ENCODE measurements around the gene MX1. TPM values are rescaled to one million over a fixed set of nuclear protein-coding genes. Genes with fewer than 3 reads are reported as not detected.

MX1 gene
- total RNA-seq, 1 experiment from 2014 or later = 2.0 TPM

GRCh38 chr21:41472753-41473548 is 46.9 kb downstream of the MX1 start:
- Histone ChIP-seq H3K4me1 (ENCODE audit: control insufficient read depth in 1 of 2, insufficient read depth in 2 of 2, low read length in 2 of 2) (no peaks in the 10 kb centered on the region), H4K20me1 (ENCODE audit: insufficient read depth) (no peaks in the 10 kb centered on the region), H3K4me3 (replicated peaks in 1 of 2; ENCODE audit: low read depth in 1 of 2, low read length in 2 of 2) (no peak overlapping the region), H3K9me3 (ENCODE audit: control insufficient read depth in 1 of 2, insufficient read depth in 1 of 2, low read depth in 1 of 2, low read length in 2 of 2) (no peaks in the 10 kb centered on the region), H3K79me2 (ENCODE audit: insufficient read depth, low read length) (no peaks in the 10 kb centered on the region), H3K27me3 (ENCODE audit: insufficient read depth, low read length) (peaks cover 4% of the 10 kb centered on the region; the same call in 1 of the 2 replicates), H2AFZ (ENCODE audit: low read depth, low read length, poor library complexity, severe bottlenecking) (no peak overlapping the region), H3K4me2 (ENCODE audit: low read length) (no peak overlapping the region), H3K27ac (ENCODE audit: low read depth, low read length) (no peak overlapping the region), H3K36me3 (ENCODE audit: control insufficient read depth in 1 of 2, insufficient read depth in 2 of 2, low read length in 2 of 2) (no peaks in the 10 kb centered on the region), H3K9ac (ENCODE audit: low read length) (no peak overlapping the region), H3K9me2 (ENCODE audit: insufficient read depth) (no peaks in the 10 kb centered on the region)
- no TSS peak for BruUV-seq (replicated peaks)
- intact Hi-C loops (cut with micrococcal nuclease) = no loop called here
- ChIA-PET RAD21 (ENCODE audit: low non-redundant PET in 1 of 2, low total read pairs in 2 of 2, uncharacterized antibody in 2 of 2, unreplicated experiment in 2 of 2) (no interaction called here), CTCF (no interaction called here), POLR2A (no interaction called here)
- TF ChIP-seq ZBTB33 (IDR thresholded peaks at IDR 0.05; ENCODE audit: extremely low read depth, insufficient replicate concordance, low read length) (no peak), CEBPB (IDR thresholded peaks at IDR 0.05; ENCODE audit: low read depth) (no peak), FOSL1 (IDR thresholded peaks at IDR 0.05; ENCODE audit: low read depth) (no peak), MAX (IDR thresholded peaks at IDR 0.05) (no peak), CBX3 (IDR thresholded peaks at IDR 0.05; ENCODE audit: low read depth) (no peak), POLR2AphosphoS5 (IDR thresholded peaks at IDR 0.05; ENCODE audit: low read depth, low read length) (no peak), CTCF (IDR thresholded peaks at IDR 0.05 in 2 of 3, conservative IDR thresholded peaks at IDR 0.05 in 1 of 3; ENCODE audit: borderline replicate concordance in 1 of 3, insufficient read depth in 1 of 3, low read depth in 2 of 3, low read length in 2 of 3) (no peak), SIN3A (IDR thresholded peaks at IDR 0.05; ENCODE audit: low read depth) (no peak), YY1 (IDR thresholded peaks at IDR 0.05; ENCODE audit: extremely low read depth, insufficient replicate concordance, low read depth, low read length) (no peak), EGR1 (IDR thresholded peaks at IDR 0.05; ENCODE audit: low read depth) (no peak), ZFX (IDR thresholded peaks at IDR 0.05) (no peak), ELF1 (IDR thresholded peaks at IDR 0.05; ENCODE audit: borderline replicate concordance, low read depth) (no peak), ZNF274 (IDR thresholded peaks at IDR 0.05; ENCODE audit: low read depth, low read length) (no peak), RAD21 (IDR thresholded peaks at IDR 0.05; ENCODE audit: low read depth) (no peak), JUND (IDR thresholded peaks at IDR 0.05) (no peak), SRF (IDR thresholded peaks at IDR 0.05; ENCODE audit: low read depth) (no peak)
- ATAC-seq (no peak), DNase-seq (ENCODE audit: low read depth, low spot score) (no peak)
